HCT116 (cell line): ENCODE results near the gene ZFR. TPM values are rescaled to one million over a fixed set of nuclear protein-coding genes. Genes with fewer than 3 reads are reported as not detected.

ENCODE experiments used
- ATAC-seq: fragments of 200-7000 bp; cut with Tn5 transposase; 2 replicates; pipeline ENCODE4 v1.9.1; 2020; ENCODE audit warnings: mild to moderate bottlenecking, moderate library complexity
- BruUV-seq: library from RNA; stranded (reverse); fragments of 400-500 nt; replicated peaks from 2 replicates; lab custom pipeline; 2021; lab: Mats Ljungman, UMichigan
- CTCF ChIA-PET: fragments of 300-600 bp; sonication (Branson Sonifier 250); formaldehyde crosslinking; loops from one replicate; lab custom pipeline; 2021; ENCODE audit warnings: antibody characterized with exemption; lab: Charles Lee
- POLR2A ChIA-PET: fragments of 300-600, 350-600 bp; sonication (Branson Sonifier 250); formaldehyde crosslinking; loops from one replicate; lab custom pipeline; 2021; ENCODE audit warnings: antibody characterized with exemption; lab: Charles Lee
- RAD21 ChIA-PET, 2 experiments: fragments of 300-600 bp; sonication (Branson Sonifier 250); formaldehyde crosslinking; loops; one replicate each; lab custom pipeline; 2023; ENCODE audit warnings: low total read pairs in 2 of 2; ENCODE audit not compliant: uncharacterized antibody in 2 of 2, unreplicated experiment in 2 of 2, low non-redundant PET in 1 of 2; lab: Charles Lee
- DNase-seq: peaks from one replicate; pipeline ENCODE4 v3.0.0-alpha.2; 2010; ENCODE audit warnings: low read depth, low spot score
- H2AFZ ChIP-seq: fragments of 200-600 bp; shearing (Covaris generic), sonication (generic); 2 replicates; pipeline ENCODE4 v1.6.1; 2017; ENCODE audit warnings: low read depth, mixed run types, mixed read lengths, antibody characterized with exemption, low read length; ENCODE audit not compliant: poor library complexity, severe bottlenecking
- H3K27ac ChIP-seq: 2 replicates; pipeline ENCODE4 v1.5.1; 2012; ENCODE audit warnings: low read depth, low read length
- H3K27me3 ChIP-seq: fragments of 200-600 bp; sonication (generic); 2 replicates; pipeline ENCODE4 v1.6.1; 2016; ENCODE audit warnings: mixed run types, low read length, mixed read lengths; ENCODE audit not compliant: insufficient read depth
- H3K36me3 ChIP-seq, 2 experiments: fragments of 200-500 bp in 1 of 2; fragments of 200-600 bp in 1 of 2; sonication (Bioruptor generic) in 1 of 2; sonication (generic) in 1 of 2; 2 replicates each; pipeline versions ENCODE4 v1.5.1 to v1.6.1; 2014 to 2016; ENCODE audit warnings: low read length in 2 of 2, inconsistent platforms in 1 of 2, mixed read lengths in 1 of 2, mixed run types in 1 of 2; ENCODE audit not compliant: insufficient read depth in 2 of 2, control insufficient read depth in 1 of 2
- H3K4me1 ChIP-seq, 2 experiments: fragments of 200-600 bp in 1 of 2; sonication (generic) in 1 of 2; 2 replicates each; pipeline versions ENCODE4 v1.5.1 to v1.6.1; 2012 to 2017; ENCODE audit warnings: low read length in 2 of 2, inconsistent platforms in 1 of 2, mild to moderate bottlenecking in 1 of 2, mixed read lengths in 1 of 2, mixed run types in 1 of 2, moderate library complexity in 1 of 2; ENCODE audit not compliant: insufficient read depth in 2 of 2, control insufficient read depth in 1 of 2
- H3K4me2 ChIP-seq: fragments of 200-600 bp; sonication (generic); 2 replicates; pipeline ENCODE4 v1.6.1; 2017; ENCODE audit warnings: mixed run types, low read length, mixed read lengths
- H3K4me3 ChIP-seq, 2 experiments: fragments of 200-600 bp in 1 of 2; sonication (generic) in 1 of 2; replicated peaks in 1 of 2; 2 replicates each; pipeline ENCODE4 v1.5.1; 2011 to 2016; ENCODE audit warnings: low read length in 2 of 2, control low read depth in 1 of 2, low read depth in 1 of 2, mild to moderate bottlenecking in 1 of 2, mixed read lengths in 1 of 2, mixed run types in 1 of 2
- H3K79me2 ChIP-seq: fragments of 200-600 bp; sonication (generic); 2 replicates; pipeline ENCODE4 v1.6.1; 2017; ENCODE audit warnings: mild to moderate bottlenecking, mixed run types, low read length, moderate library complexity, mixed read lengths; ENCODE audit not compliant: insufficient read depth
- H3K9ac ChIP-seq: fragments of 200-600 bp; sonication (generic); 2 replicates; pipeline ENCODE4 v1.6.1; 2016; ENCODE audit warnings: low read length, mixed read lengths
- H3K9me2 ChIP-seq: fragments of 200-600 bp; sonication (generic), shearing (Covaris generic); 2 replicates; pipeline ENCODE4 v1.6.1; 2017; ENCODE audit warnings: mixed run types, mild to moderate bottlenecking, moderate library complexity; ENCODE audit not compliant: insufficient read depth
- H3K9me3 ChIP-seq, 2 experiments: fragments of 200-500 bp in 1 of 2; fragments of 200-600 bp in 1 of 2; sonication (Bioruptor generic) in 1 of 2; sonication (generic) in 1 of 2; 2 replicates each; pipeline ENCODE4 v1.6.1; 2014 to 2017; ENCODE audit warnings: low read length in 2 of 2, mixed read lengths in 2 of 2, inconsistent platforms in 1 of 2, low read depth in 1 of 2, mild to moderate bottlenecking in 1 of 2, mixed run types in 1 of 2, moderate library complexity in 1 of 2; ENCODE audit not compliant: control insufficient read depth in 1 of 2, insufficient read depth in 1 of 2
- H4K20me1 ChIP-seq: fragments of 200-600 bp; sonication (generic), shearing (Covaris generic); 2 replicates; pipeline ENCODE4 v1.6.1; 2017; ENCODE audit warnings: mixed run types, mild to moderate bottlenecking, moderate library complexity; ENCODE audit not compliant: insufficient read depth
- CBX3 ChIP-seq: IDR thresholded peaks from 2 replicates; pipeline ENCODE4 v1.6.1; 2012; ENCODE audit warnings: low read depth
- CEBPB ChIP-seq: IDR thresholded peaks from 2 replicates; pipeline ENCODE4 v1.6.1; 2012; ENCODE audit warnings: low read depth
- CTCF ChIP-seq, 3 experiments: fragments of 200-600 bp in 1 of 3; sonication (generic) in 1 of 3; IDR thresholded peaks in 2 of 3; conservative IDR thresholded peaks in 1 of 3; 2 replicates each; pipeline ENCODE4 v1.5.1; 2012 to 2017; ENCODE audit warnings: low read depth in 2 of 3, low read length in 2 of 3, antibody characterized with exemption in 1 of 3, borderline replicate concordance in 1 of 3, control low read depth in 1 of 3, mild to moderate bottlenecking in 1 of 3, mixed read lengths in 1 of 3, mixed run types in 1 of 3, moderate library complexity in 1 of 3; ENCODE audit not compliant: insufficient read depth in 1 of 3
- EZH2 ChIP-seq: fragments of 200-600 bp; sonication (generic); IDR thresholded peaks from 2 replicates; pipeline ENCODE4 v1.6.1; 2017; ENCODE audit warnings: antibody characterized with exemption, mixed run types
- EZH2phosphoT487 ChIP-seq: fragments of 200-600 bp; IDR thresholded peaks from 2 replicates; pipeline ENCODE4 v1.6.1; 2018; ENCODE audit warnings: antibody characterized with exemption, borderline replicate concordance
- FOSL1 ChIP-seq: IDR thresholded peaks from 2 replicates; pipeline ENCODE4 v1.6.1; 2012; ENCODE audit warnings: low read depth
- JUND ChIP-seq: IDR thresholded peaks from 2 replicates; pipeline ENCODE4 v1.6.1; 2012
- SP1 ChIP-seq: IDR thresholded peaks from 2 replicates; pipeline ENCODE4 v1.6.1; 2012; ENCODE audit warnings: low read depth
- intact Hi-C: fragments of 100-400 bp; cut with micrococcal nuclease; formaldehyde crosslinking; loops from 2 replicates; pipeline ENCODE4 v1.10.0; 2022
- total RNA-seq: library from RNA; stranded (reverse); gene quantifications from one replicate; pipeline ENCODE4 v1.2.1, GENCODE V29; 2021; ENCODE audit not compliant: unreplicated experiment
- TF ChIP-seq, protein P1 (sequence below): IDR thresholded peaks from 2 replicates; pipeline ENCODE4 v1.6.1; 2012

ZFR gene
- total RNA-seq, 1 experiment from 2014 or later: 65.7 TPM

- H3K9ac ChIP-seq: no peak overlapping the region
- DNase-seq: no peak
- no peaks in the 10 kb centered on the region for H3K4me1 ChIP-seq
- TF ChIP-seq, protein P1, sequence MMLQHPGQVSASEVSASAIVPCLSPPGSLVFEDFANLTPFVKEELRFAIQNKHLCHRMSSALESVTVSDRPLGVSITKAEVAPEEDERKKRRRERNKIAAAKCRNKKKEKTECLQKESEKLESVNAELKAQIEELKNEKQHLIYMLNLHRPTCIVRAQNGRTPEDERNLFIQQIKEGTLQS: no peak
- TF ChIP-seq CEBPB: no peak
- no peak for TF ChIP-seq FOSL1
- CTCF ChIA-PET: interaction anchor here (1.1 kb wide), 1 partner anchor 207 kb away, joined by 3 read pairs; no protein-coding TSS in a partner anchor
- H3K27ac ChIP-seq: no peak overlapping the region
- no peak overlapping the region for H2AFZ ChIP-seq
- no TSS peak for BruUV-seq
- no peaks in the 10 kb centered on the region for H3K79me2 ChIP-seq
- H3K9me3 ChIP-seq: no peaks in the 10 kb centered on the region
- RAD21 ChIA-PET: no interaction called here
- no peak overlapping the region for H3K4me2 ChIP-seq
- 0 out of 2 replicates have a peak, but pooled peaks cover 9% of the 10 kb centered on the region for H4K20me1 ChIP-seq
- peaks cover 44 to 57% of the 10 kb centered on the region in 2 experiments for H3K36me3 ChIP-seq
- H3K9me2 ChIP-seq: no peaks in the 10 kb centered on the region
- POLR2A ChIA-PET: no interaction called here
- ATAC-seq: no peak
- intact Hi-C loops: loop anchor here (5.0 kb wide), 1 partner anchor 34 kb away; no protein-coding TSS in a partner anchor
- H3K27me3 ChIP-seq: no peaks in the 10 kb centered on the region
- no peak overlapping the region for H3K4me3 ChIP-seq
Observed at GRCh38 chr5:32383065-32383464, 61.5 kb downstream of the ZFR start.

GRCh38 chr5:32379421-32379820 lies 65.1 kb downstream of the ZFR start:
- no TSS peak for BruUV-seq
- RAD21 ChIA-PET: no interaction called here
- Histone ChIP-seq H3K9me3 (no peaks in the 10 kb centered on the region), H3K27me3 (no peaks in the 10 kb centered on the region), H3K36me3 (peaks cover 28 to 38% of the 10 kb centered on the region in 2 experiments; a peak in 3 of 4 replicates), H3K27ac (no peak overlapping the region), H3K9me2 (no peaks in the 10 kb centered on the region), H3K4me1 (no peaks in the 10 kb centered on the region), H3K4me3 (no peak overlapping the region), H2AFZ (no peak overlapping the region), H3K4me2 (no peak overlapping the region), H3K9ac (no peak overlapping the region), H3K79me2 (no peaks in the 10 kb centered on the region), H4K20me1 (0 out of 2 replicates have a peak, but pooled peaks cover 3% of the 10 kb centered on the region)
- intact Hi-C loops: no loop called here
- CTCF ChIA-PET: interaction anchor here (1.0 to 1.2 kb wide), 2 partner anchors 147 to 211 kb away, joined by 3 to 4 read pairs; no protein-coding TSS in a partner anchor
- no peak for ATAC-seq
- TF ChIP-seq EZH2phosphoT487 (no peak), CTCF (IDR thresholded peaks at IDR 0.05 in 2 of 3, conservative IDR thresholded peaks at IDR 0.05 in 1 of 3; ENCODE audit: borderline replicate concordance in 1 of 3, insufficient read depth in 1 of 3, low read depth in 2 of 3, low read length in 2 of 3) (no peak), CEBPB (no peak), CBX3 (no peak), SP1 (no peak), EZH2 (no peak), JUND (no peak)
- TF ChIP-seq, protein P1: no peak
- POLR2A ChIA-PET: no interaction called here
- DNase-seq: no peak
